HG03139 (cell line): ENCODE measurements around the gene BMPR2.
"Not testable (repeated sequence)": the region's sequence is repeated elsewhere in the genome, so short reads cannot be mapped to it uniquely, and the experiment has no call there.

Source experiments
- ATAC-seq: cut with Tn5 transposase; IDR thresholded peaks from one replicate; pipeline ENCODE4 v1.9.1; 2021; ENCODE audit not compliant: unreplicated experiment

The BMPR2 gene

DNA sequence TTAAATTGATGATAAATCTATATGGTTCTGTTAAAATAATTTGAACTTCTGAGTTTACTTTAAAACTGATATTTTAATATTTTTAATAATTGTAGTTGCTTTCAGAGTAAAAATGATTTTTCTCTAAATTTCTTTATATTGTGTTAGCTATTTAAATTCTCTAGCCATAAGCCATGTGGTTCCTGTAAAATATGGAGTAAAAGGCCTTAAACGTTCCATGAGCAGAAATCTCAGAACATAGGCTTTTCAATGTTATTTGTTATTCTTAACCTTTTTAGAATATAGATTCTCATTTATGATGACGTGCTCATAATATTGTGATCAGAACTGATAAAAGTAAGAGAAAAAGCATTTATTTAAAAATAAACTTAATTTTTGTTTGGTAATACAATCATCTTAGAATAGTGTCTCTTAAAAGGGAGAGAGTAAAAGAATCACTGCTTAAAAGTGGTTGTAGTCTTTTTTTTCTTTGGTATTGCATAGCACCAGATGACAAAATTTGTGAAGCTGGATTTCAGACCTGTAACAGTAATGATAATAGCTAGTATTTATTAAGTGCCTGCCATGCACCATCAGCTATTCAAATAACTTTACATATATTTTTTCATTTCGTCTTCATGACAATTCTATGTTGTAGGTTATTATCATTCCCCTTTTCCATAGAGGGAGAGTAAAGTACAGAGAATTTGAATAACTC lies 2.7 kb downstream of the BMPR2 start:
- no peak for ATAC-seq

DNA sequence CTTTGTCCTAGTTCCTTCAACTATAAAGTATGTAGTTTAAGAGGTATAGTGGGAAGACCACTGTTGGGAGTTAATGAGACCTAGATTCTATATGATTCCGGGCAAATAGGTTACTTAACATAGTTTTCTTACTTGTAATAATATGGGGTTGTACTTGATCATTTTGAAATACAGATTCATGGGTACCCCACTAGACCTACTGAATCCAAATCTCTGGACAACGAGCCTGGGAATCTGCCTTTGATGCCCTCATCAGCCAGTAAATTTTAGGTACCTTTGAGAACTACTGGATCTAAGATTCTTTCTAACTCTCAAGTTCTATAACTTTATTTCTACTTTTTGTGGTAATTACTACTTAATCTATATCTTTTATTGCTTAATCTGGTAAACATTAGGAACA lies 6.6 kb downstream of the BMPR2 start:
- no peak for ATAC-seq

GRCh38 chr2:202386495-202386894 lies 10.4 kb downstream of the BMPR2 start:
- not testable (repeated sequence) for ATAC-seq

GRCh38 chr2:202387608-202388342 lies 11.6 kb downstream of the BMPR2 start:
- no peak for ATAC-seq

DNA sequence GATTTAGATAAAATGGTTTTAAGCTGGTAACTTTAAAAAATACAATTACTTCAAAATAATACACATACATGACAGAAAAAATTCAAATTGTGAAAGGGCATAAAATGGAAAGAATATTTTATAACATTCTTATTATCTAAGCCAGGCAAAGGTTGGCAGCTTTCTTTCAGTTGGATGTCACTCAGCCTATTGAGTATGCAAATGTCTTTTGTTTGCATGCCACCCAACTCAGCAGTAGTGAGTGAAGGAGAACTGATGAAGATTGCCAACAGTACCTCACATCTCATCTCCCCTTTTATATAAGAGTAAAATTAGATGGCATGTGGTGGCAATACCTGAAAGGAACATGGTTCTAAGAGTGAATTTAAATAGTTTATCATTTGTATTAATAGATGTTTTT lies 24.8 kb downstream of the BMPR2 start:
- no peak for ATAC-seq

DNA sequence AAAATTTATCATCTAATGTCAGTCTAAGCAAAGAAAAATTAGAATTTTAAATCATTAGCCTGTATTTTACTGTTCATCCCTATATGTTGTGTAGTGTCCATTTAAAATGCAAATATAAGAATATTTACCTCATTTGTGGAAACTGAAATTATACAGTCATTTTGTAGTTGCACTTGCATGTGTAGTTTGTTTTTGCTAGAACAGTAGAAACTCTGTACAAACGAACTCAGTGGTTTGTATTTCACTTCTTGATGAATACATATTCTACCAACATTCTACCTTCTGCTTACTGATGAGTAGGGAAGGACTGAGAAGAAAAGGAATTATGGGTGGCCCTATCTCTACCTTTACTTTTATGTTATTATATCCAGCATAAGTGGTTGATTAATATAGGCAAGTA lies 29.7 kb downstream of the BMPR2 start:
- no peak for ATAC-seq

DNA sequence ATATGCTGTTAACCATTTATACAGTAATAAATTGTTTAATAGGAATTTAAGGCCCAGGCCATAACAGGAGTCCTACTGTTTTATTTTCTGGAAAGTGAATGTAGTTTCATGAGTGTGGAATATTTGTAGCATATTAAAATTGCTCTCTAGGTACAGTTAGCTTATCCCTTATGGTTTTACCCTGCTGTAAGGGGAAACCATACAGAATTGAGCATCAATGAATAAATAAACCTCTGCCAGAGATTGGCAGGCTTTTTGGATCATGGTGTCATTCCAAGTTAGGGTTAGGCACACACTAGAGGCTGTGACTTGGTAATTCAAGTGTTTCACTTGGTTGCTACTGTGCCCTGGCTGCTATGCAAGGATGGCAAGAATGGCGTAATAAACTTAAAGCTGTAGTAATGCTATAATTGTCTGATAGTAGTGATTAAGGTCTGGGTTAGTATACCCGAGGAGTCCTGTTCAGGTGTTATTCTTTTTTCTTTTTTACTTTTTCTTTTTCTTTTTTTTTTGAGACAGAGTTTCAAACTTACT lies 30.4 kb downstream of the BMPR2 start:
- ATAC-seq: no peak

DNA sequence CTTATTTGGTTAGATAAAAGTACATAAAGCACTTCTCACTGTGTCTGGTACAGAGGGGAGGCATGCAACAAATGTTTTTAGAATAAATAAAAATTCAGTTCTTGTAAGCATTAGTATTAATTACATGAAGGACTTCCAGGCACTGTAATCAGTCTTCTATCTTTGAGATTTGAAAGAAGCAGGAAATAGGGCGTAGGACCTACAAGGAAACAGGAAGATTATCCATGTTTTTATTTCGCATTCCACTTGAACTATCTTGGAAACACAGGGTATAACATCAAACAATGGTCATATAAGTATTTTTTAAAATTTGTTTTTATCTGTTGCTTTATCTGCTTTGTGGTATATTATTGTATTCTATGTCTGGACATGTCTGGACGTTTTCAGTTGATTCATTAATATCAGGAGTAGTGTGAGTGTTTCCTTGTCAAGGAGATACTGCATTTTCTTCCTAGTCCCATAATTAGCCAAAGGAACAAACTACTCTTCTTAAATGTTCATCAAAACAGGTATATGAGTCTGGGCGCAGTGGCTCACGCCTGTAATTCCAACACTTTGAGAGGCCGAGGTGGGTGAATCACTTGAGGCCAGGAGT lies 32.5 kb downstream of the BMPR2 start:
- ATAC-seq: no peak

GRCh38 chr2:202410092-202410491 lies 34.0 kb downstream of the BMPR2 start:
- no peak for ATAC-seq

DNA sequence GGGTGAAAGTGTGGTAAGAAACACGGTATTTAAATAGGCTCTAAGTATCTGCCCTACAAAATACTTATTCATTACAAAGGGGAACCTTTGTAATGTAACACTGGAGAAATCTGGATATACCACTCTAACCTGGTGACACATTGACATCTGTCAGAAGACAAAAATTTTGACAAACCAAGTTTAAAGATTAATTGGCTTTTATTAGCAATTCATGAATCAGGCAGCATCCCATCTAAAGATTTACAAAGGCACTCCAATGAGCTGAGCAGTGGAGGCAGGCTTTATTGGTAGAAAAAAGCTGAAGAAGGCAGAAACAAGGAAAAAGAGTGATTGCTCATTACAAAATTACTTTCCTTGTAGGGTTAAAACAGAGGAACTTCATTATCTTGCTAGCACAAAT lies 35.0 kb downstream of the BMPR2 start:
- no peak for ATAC-seq

- ATAC-seq: no peak
Observed at GRCh38 chr2:202418027-202418426, 41.9 kb downstream of the BMPR2 start.

- ATAC-seq: no peak
Observed at GRCh38 chr2:202418511-202418910, 42.4 kb downstream of the BMPR2 start.

GRCh38 chr2:202423139-202423538 lies 47.0 kb downstream of the BMPR2 start:
- ATAC-seq: no peak

DNA sequence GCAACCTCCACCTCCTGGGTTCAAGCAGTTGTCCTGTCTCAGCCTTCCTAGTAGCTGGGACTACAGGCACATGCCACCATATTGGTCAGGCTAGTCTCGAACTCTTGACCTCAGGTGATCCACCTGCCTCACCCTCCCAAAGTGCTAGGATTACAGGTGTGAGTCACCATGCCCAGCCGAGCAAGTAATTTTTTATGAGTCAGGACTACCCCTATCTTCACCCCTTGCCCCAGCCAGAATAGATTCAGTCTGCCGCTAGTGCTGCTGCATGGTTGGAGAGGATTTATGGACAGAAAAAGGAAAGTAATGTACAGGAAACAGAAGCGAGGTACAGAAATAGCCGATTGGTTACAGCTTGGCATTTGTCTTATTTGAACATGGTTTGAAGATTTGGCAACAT lies 48.9 kb downstream of the BMPR2 start:
- ATAC-seq: no peak

- ATAC-seq: no peak
Observed at GRCh38 chr2:202426751-202427150, 50.6 kb downstream of the BMPR2 start.

DNA sequence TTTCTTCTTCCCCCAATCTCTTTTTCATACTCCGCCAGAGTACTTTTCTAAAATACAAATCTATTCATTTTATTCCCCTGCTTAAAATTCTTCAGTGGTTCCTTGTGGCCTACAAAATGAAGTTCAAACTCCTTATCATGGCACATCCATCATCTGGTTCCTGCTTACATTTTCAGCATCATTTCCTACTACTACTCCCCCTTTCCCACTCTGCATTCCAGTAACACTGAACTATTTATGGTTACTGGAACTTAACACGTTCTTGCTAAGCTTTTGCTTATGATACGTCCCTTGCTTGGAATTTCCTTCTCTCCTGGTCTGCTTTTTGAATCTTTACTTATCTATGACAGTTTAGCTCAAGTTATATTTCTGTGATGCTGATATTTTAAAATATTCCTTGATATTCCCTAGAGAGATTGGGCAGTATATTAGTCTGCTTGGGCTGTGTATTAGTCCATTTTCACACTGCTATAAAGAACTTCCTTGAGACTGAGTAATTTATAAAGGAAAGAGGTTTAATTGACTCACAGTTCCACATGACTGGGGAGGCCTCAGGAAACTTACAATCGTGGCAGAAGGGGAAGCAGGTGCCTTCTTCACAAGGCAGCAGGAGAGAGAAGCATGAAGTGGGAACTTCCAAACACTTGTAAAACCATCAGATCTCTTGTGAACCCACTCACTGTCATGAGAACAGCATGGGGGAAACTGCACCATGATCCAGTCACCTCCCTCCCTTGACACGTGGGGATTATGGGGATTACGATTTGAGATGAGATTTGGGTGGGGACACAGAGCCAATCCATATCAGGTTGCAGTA lies 53.2 kb downstream of the BMPR2 start:
- no peak for ATAC-seq

- ATAC-seq: no peak
Observed at GRCh38 chr2:202432776-202433175, 56.6 kb downstream of the BMPR2 start.

GRCh38 chr2:202434472-202434871 lies 58.3 kb downstream of the BMPR2 start:
- no peak for ATAC-seq

- no peak for ATAC-seq
Observed at GRCh38 chr2:202436626-202437025, 60.5 kb downstream of the BMPR2 start.

DNA sequence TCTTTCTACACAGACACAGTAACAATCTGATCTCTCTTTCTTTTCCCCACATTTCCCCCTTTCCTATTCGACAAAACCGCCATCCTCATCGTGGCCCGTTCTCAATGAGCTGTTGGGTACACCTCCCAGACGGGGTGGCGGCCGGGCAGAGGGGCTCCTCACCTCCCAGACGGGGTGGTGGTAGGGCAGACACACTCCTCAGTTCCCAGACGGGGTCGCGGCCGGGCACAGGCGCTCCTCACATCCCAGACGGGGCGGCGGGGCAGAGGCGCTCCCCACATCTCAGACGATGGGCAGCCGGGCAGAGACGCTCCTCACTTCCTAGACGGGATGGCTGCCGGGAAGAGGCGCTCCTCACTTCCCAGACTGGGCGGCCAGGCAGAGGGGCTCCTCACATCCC lies 64.0 kb downstream of the BMPR2 start:
- not testable (repeated sequence) for ATAC-seq

- no peak for ATAC-seq
Observed at GRCh38 chr2:202442882-202443281, 66.8 kb downstream of the BMPR2 start.
